Transverse colon (tissue), 4 donors: ENCODE measurements around the gene ANKS1B. TPM values are rescaled to one million over a fixed set of nuclear protein-coding genes. Genes with fewer than 3 reads are reported as not detected.
"Not testable (repeated sequence)": the region's sequence is repeated elsewhere in the genome, so short reads cannot be mapped to it uniquely, and the experiment has no call there.

Experiments used
- DNase-seq: peaks from one replicate; pipeline ENCODE4 v3.0.0-alpha.2; 2019
- H3K27ac ChIP-seq, 4 donors: fragments of 200-600 bp; sonication (generic); 2 replicates each; pipeline ENCODE4 v1.5.1; 2016 to 2018; ENCODE audit warnings: inconsistent platforms in 4 of 4
- H3K27me3 ChIP-seq: fragments of 200-600 bp; sonication (generic); 2 replicates; pipeline ENCODE4 v1.5.1; 2017; ENCODE audit warnings: inconsistent platforms
- H3K36me3 ChIP-seq, 4 donors: fragments of 200-600 bp; sonication (generic); 2 replicates each; pipeline ENCODE4 v1.5.1; 2017 to 2019; ENCODE audit warnings: inconsistent platforms in 4 of 4
- H3K4me1 ChIP-seq, 4 donors: fragments of 200-600 bp; sonication (generic); 2 replicates each; pipeline ENCODE4 v1.5.1; 2017 to 2020; ENCODE audit warnings: inconsistent platforms in 4 of 4
- H3K4me3 ChIP-seq, 4 donors: fragments of 200-600 bp; sonication (generic); 1 replicate in 1 of 4; 2 replicates in 3 of 4; pipeline versions ENCODE4 v1.5.1 to v1.6.1; 2017 to 2019; ENCODE audit warnings: inconsistent platforms in 4 of 4
- H3K9me3 ChIP-seq, 2 donors: fragments of 200-600 bp; sonication (generic); 2 replicates each; pipeline ENCODE4 v1.5.1; 2017 to 2019; ENCODE audit warnings: inconsistent platforms in 2 of 2
- EP300 ChIP-seq: sonication (generic); formaldehyde crosslinking; IDR thresholded peaks from one replicate; pipeline ENCODE4 v1.6.1; 2017; ENCODE audit warnings: antibody characterized with exemption, low read depth
- POLR2A ChIP-seq: fragments of 450-650 bp; IDR thresholded peaks from one replicate; pipeline ENCODE4 v1.6.1; 2016; ENCODE audit warnings: antibody characterized with exemption, mild to moderate bottlenecking, moderate library complexity
- POLR2AphosphoS5 ChIP-seq, 3 donors: sonication (generic); formaldehyde crosslinking; IDR thresholded peaks; one replicate each; pipeline ENCODE4 v1.6.1; 2016; ENCODE audit warnings: antibody characterized with exemption in 3 of 3
- WGBS, 2 donors: methylation state at CpG; one replicate each; pipeline ENCODE4 v1.1.5; 2018; ENCODE audit warnings: low coverage in 1 of 2; 5-methylcytosine and 5-hydroxymethylcytosine counted together
- in situ Hi-C, 4 donors: fragments of 200-750 bp; cut with MboI; loops; one replicate each; pipeline versions ENCODE4 v1.15.0 to v1.15.1; 2017; ENCODE audit warnings: low sequenced_read_pairs in 3 of 4, low pct_ligation_motif_present in 1 of 4, low pct_unique_long_range_greater_than_20kb in 1 of 4
- intact Hi-C: fragments of 100-400 bp; cut with DNase I; formaldehyde crosslinking; loops from one replicate; pipeline ENCODE4 v1.15.1; 2023; ENCODE audit warnings: low total_unique reads
- total RNA-seq, 4 donors: library from RNA; depleted of rRNA; stranded (reverse); fragments of >200 nt; gene quantifications; one replicate each; pipeline ENCODE4 v1.1.0, GENCODE V29; 2016
- TF ChIP-seq, protein P1 (sequence below), 5 experiments: fragments of 200-600 bp in 3 of 5; fragments of 450-650 bp in 2 of 5; sonication (generic) in 3 of 5; IDR thresholded peaks; 1 replicate in 2 of 5; 2 replicates in 3 of 5; pipeline ENCODE4 v1.5.1; 2016 to 2017; ENCODE audit warnings: antibody characterized with exemption in 5 of 5, inconsistent platforms in 3 of 5, mild to moderate bottlenecking in 2 of 5, moderate library complexity in 1 of 5

ANKS1B gene
- total RNA-seq, 4 donors from 2014 or later, result 1.4 to 6.4 (median 3.5) TPM; not detected in 1

DNA sequence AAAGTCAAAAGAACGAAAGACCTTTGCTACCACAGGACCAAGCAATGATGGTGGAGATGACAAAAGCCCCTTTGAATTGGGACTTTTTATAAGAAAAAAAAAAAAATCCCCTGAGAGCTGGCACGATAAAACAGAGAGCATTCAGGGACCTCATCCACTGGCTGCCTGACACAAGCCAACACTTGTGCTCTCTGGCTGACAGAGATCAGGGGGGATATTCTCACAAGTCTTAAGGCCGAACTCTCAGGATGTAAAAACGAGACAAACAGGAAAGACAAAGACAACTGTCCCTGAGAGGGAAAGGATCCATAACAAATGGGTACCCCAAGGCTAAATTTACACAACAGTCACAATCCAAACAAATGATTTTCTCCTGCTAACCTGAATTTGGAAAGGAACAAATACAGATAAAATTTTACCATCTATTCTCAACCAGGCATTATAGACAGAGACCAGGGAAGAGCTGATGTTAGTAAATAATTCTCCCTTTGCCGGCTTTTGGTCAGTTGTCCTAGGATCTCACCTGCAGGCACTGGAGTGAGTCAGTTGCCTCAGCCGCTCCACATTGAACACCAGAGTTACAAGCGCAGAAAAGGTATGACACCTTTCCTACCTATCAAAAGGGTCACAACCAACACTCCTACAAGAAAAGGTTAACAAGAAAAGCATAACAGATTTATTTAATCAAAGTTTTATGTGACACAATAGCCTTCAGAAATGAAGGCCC, 375.1 kb downstream of the ANKS1B start:
- H3K27me3 ChIP-seq, result no peaks in the 10 kb centered on the region
- H3K36me3 ChIP-seq, result no peaks in the 10 kb centered on the region
- no peak overlapping the region for H3K27ac ChIP-seq
- TF ChIP-seq, protein P1, sequence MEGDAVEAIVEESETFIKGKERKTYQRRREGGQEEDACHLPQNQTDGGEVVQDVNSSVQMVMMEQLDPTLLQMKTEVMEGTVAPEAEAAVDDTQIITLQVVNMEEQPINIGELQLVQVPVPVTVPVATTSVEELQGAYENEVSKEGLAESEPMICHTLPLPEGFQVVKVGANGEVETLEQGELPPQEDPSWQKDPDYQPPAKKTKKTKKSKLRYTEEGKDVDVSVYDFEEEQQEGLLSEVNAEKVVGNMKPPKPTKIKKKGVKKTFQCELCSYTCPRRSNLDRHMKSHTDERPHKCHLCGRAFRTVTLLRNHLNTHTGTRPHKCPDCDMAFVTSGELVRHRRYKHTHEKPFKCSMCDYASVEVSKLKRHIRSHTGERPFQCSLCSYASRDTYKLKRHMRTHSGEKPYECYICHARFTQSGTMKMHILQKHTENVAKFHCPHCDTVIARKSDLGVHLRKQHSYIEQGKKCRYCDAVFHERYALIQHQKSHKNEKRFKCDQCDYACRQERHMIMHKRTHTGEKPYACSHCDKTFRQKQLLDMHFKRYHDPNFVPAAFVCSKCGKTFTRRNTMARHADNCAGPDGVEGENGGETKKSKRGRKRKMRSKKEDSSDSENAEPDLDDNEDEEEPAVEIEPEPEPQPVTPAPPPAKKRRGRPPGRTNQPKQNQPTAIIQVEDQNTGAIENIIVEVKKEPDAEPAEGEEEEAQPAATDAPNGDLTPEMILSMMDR (IDR thresholded peaks at IDR 0.05), result no peak
- TF ChIP-seq POLR2A (no peak), EP300 (no peak), POLR2AphosphoS5 (IDR thresholded peaks at IDR 0.05) (no peak)
- intact Hi-C loops (no loop called here), in situ Hi-C loops (no loop called here)
- WGBS, 2 donors, result 44 to 55% methylated on average over 7 of the region's 7 CpGs
- no peaks in the 10 kb centered on the region for H3K4me1 ChIP-seq
- H3K4me3 ChIP-seq, result no peak overlapping the region
- DNase-seq, result no peak
- H3K9me3 ChIP-seq, result no peaks in the 10 kb centered on the region

DNA sequence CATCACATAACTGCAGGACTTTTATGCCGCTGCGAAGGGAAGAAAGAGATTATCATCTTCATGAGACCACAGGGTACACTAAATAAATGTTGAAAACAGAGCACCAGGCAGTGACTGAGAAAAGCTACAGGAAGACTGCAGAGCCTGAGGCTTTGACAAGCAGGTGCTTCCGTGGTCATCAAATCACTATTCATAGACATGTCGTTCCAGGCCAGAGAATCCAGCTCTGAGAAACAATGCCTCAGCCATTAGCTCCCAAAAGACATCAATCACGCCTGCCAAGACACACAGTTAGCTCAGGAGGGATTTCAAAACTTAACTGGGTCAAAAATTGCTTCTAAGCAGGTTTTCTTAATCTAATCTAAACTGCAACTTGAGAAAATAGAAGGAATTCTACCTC, 384.3 kb downstream of the ANKS1B start:
- DNase-seq, result no peak
- WGBS, 2 donors, result 42 to 90% methylated on average over 2 to 5 of the region's 5 CpGs
- no peak for TF ChIP-seq EP300
- no peak for TF ChIP-seq POLR2AphosphoS5 (IDR thresholded peaks at IDR 0.05)
- TF ChIP-seq POLR2A, result no peak
- TF ChIP-seq, protein P1 (IDR thresholded peaks at IDR 0.05), result no peak
- Histone ChIP-seq H3K27me3 (no peaks in the 10 kb centered on the region), H3K4me1 (no peaks in the 10 kb centered on the region), H3K9me3 (no peaks in the 10 kb centered on the region), H3K36me3 (no peaks in the 10 kb centered on the region), H3K27ac (no peak overlapping the region), H3K4me3 (no peak overlapping the region)
- intact Hi-C loops, result no loop called here
- in situ Hi-C loops, result no loop called here

DNA sequence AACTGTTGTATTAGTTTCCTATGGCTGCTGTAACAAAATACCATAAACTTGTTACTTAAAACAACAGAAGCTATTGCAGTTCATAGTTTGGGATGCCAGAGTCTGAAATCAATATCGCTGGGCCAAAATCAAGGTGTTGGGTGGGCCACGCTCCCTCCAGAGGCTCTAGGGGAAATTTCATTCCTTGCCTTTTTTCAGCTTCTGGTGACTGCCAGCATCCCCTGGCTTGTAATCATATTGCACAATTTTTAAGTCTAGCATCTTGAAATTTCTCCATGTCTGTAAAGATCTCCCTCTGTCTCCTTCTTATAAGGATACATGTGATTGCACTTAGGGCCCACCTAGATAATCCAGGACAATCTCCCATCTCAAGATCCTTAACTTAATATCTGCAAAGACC, 386.0 kb downstream of the ANKS1B start:
- no peak overlapping the region for H3K4me3 ChIP-seq
- intact Hi-C loops, result no loop called here
- DNase-seq, result no peak
- H3K27ac ChIP-seq, result no peak overlapping the region
- 98% methylated on average over 2 of the region's 2 CpGs; no CpG with 5 or more reads in 1 of the 2 donors for WGBS, 2 donors
- no peaks in the 10 kb centered on the region for H3K4me1 ChIP-seq
- TF ChIP-seq POLR2A (no peak), EP300 (no peak), POLR2AphosphoS5 (IDR thresholded peaks at IDR 0.05) (no peak)
- TF ChIP-seq, protein P1 (IDR thresholded peaks at IDR 0.05), result no peak
- in situ Hi-C loops, result no loop called here
- H3K9me3 ChIP-seq, result no peaks in the 10 kb centered on the region
- H3K36me3 ChIP-seq, result no peaks in the 10 kb centered on the region
- H3K27me3 ChIP-seq, result no peaks in the 10 kb centered on the region

DNA sequence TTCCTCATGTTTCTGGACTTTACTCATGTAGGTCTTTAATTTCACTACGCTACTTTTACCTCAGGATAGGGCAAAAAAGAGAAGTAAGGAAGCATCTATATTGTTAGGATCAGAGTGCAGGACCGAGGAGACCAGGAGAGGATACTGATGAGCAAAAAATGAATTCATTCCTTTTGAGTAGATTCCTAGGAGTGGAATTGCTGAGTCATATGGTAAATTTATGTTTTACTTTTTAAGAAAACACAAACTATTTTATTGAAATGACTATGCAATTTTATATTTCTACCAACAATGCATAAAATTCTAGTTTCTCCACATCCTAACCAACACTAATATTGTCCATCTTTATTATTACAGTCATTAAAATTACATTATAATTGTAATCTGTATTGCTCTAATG, 388.0 kb downstream of the ANKS1B start:
- Histone ChIP-seq H3K4me1 (no peaks in the 10 kb centered on the region), H3K27ac (no peak overlapping the region), H3K27me3 (no peaks in the 10 kb centered on the region), H3K4me3 (no peak overlapping the region), H3K9me3 (no peaks in the 10 kb centered on the region), H3K36me3 (no peaks in the 10 kb centered on the region)
- WGBS, 2 donors, result 68 to 74% methylated on average over 2 of the region's 2 CpGs
- intact Hi-C loops, result no loop called here
- no peak for TF ChIP-seq EP300
- TF ChIP-seq, protein P1 (IDR thresholded peaks at IDR 0.05), result no peak
- TF ChIP-seq POLR2AphosphoS5 (IDR thresholded peaks at IDR 0.05), result no peak
- no peak for TF ChIP-seq POLR2A
- in situ Hi-C loops, result no loop called here
- DNase-seq, result no peak

DNA sequence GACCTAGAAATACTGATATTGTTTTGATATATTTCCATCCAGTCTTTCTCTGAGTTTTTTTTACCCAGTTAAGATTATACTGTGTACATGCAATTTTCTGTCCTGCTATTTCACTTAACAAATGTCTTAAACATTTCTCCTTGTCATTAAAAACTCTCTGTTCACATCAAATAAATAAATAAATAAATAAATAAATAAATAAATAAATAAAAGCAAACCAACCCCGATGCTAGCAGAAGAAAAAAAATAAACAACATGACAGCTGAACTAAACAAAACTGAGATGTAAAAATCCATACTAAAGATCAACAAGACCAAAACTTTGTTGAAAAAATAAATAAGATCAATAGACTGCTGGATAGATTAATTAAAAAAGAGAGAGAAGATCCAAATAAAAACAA, 407.6 kb downstream of the ANKS1B start:
- H3K36me3 ChIP-seq, H3K9me3 ChIP-seq, H3K27me3 ChIP-seq, H3K27ac ChIP-seq, H3K4me1 ChIP-seq, in situ Hi-C loops, H3K4me3 ChIP-seq, DNase-seq, intact Hi-C loops: not testable (repeated sequence)
- 67 to 68% methylated on average over 1 of the region's 1 CpG for WGBS, 2 donors
